Parathyroid adenoma (tissue), 2 donors: Measurements from ENCODE around the gene LAT.

ENCODE experiments used
- H2AFZ ChIP-seq: fragments of 300-600 bp; sonication (generic); one replicate; pipeline ENCODE4 v1.7.0; 2017; ENCODE audit warnings: antibody characterized with exemption, mild to moderate bottlenecking
- H3K27ac ChIP-seq: fragments of 300-600 bp; sonication (generic); one replicate; pipeline ENCODE4 v1.7.0; 2017
- H3K27me3 ChIP-seq: fragments of 300-600 bp; sonication (generic); one replicate; pipeline ENCODE4 v1.7.0; 2017; ENCODE audit warnings: low read length; ENCODE audit not compliant: control insufficient read depth, insufficient read depth
- H3K36me3 ChIP-seq: fragments of 300-600 bp; sonication (generic); one replicate; pipeline ENCODE4 v1.7.0; 2017; ENCODE audit warnings: low read length; ENCODE audit not compliant: control insufficient read depth, insufficient read depth
- H3K4me1 ChIP-seq: fragments of 300-600 bp; sonication (generic); one replicate; pipeline ENCODE4 v1.7.0; 2017; ENCODE audit warnings: control low read depth
- H3K4me2 ChIP-seq: fragments of 300-600 bp; sonication (generic); one replicate; pipeline ENCODE4 v1.7.0; 2017; ENCODE audit warnings: low read length
- H3K4me3 ChIP-seq: fragments of 300-600 bp; sonication (generic); one replicate; pipeline ENCODE4 v1.7.0; 2017; ENCODE audit warnings: low read depth, low read length
- H3K79me2 ChIP-seq: fragments of 300-600 bp; sonication (generic); one replicate; pipeline ENCODE4 v1.7.0; 2017; ENCODE audit warnings: control low read depth
- H3K9ac ChIP-seq: fragments of 300-600 bp; sonication (generic); one replicate; pipeline ENCODE4 v1.7.0; 2017; ENCODE audit warnings: mild to moderate bottlenecking
- H3K9me3 ChIP-seq: fragments of 300-600 bp; sonication (generic); one replicate; pipeline ENCODE4 v1.7.0; 2017; ENCODE audit warnings: low read length; ENCODE audit not compliant: control insufficient read depth
- TF ChIP-seq, protein P1 (sequence below): fragments of 300-600 bp; sonication (generic); IDR thresholded peaks from one replicate; pipeline ENCODE4 v1.7.0; 2017; ENCODE audit warnings: antibody characterized with exemption, mild to moderate bottlenecking
- donor health status: primary hyperparathyroidism.

The LAT gene

DNA sequence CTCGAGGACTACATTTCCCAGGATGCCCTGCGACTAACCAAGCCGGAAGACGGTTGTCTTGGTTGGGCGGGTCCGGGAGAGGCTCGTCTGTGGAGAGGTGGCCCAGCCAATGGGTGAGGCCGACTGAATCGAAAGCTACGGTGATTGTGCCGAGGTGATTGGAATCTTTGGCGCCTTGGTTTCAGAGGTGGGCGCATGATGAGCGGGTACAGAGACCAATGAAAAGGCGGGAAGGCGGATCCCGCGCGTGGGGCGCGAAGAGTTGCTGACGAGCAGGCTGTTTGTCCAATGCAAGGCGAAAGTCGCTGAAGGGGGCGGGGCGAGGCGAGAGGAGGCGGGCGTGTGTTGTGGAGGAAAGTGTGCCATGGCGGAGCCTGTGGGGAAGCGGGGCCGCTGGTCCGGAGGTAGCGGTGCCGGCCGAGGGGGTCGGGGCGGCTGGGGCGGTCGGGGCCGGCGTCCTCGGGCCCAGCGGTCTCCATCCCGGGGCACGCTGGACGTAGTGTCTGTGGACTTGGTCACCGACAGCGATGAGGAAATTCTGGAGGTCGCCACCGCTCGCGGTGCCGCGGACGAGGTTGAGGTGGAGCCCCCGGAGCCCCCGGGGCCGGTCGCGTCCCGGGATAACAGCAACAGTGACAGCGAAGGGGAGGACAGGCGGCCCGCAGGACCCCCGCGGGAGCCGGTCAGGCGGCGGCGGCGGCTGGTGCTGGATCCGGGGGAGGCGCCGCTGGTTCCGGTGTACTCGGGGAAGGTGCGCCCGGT is 34.0 kb upstream of the LAT start, which contains the start of gene NFATC2IP:
Gene NFATC2IP, plus strand, starts transcription at position 290 of the 762 bp plus-strand sequence. Its CDS starts 75 bp downstream, at position 365.
- no peaks in the 10 kb centered on the region for H3K36me3 ChIP-seq
- peaks cover 4% of the 10 kb centered on the region for H3K79me2 ChIP-seq
- peak within 1 kb of the TSS; percentile 76 for H3K4me3 ChIP-seq
- no peaks in the 10 kb centered on the region for H3K27me3 ChIP-seq
- H3K4me1 ChIP-seq = peaks cover 8% of the 10 kb centered on the region
- peak within 1 kb of the TSS; percentile 94 for H2AFZ ChIP-seq
- H3K9me3 ChIP-seq = no peaks in the 10 kb centered on the region
- peak within 1 kb of the TSS; percentile 87 for H3K4me2 ChIP-seq
- peak within 1 kb of the TSS; percentile 34 for H3K27ac ChIP-seq
- peak within 1 kb of the TSS; percentile 4 for H3K9ac ChIP-seq
- TF ChIP-seq, protein P1, sequence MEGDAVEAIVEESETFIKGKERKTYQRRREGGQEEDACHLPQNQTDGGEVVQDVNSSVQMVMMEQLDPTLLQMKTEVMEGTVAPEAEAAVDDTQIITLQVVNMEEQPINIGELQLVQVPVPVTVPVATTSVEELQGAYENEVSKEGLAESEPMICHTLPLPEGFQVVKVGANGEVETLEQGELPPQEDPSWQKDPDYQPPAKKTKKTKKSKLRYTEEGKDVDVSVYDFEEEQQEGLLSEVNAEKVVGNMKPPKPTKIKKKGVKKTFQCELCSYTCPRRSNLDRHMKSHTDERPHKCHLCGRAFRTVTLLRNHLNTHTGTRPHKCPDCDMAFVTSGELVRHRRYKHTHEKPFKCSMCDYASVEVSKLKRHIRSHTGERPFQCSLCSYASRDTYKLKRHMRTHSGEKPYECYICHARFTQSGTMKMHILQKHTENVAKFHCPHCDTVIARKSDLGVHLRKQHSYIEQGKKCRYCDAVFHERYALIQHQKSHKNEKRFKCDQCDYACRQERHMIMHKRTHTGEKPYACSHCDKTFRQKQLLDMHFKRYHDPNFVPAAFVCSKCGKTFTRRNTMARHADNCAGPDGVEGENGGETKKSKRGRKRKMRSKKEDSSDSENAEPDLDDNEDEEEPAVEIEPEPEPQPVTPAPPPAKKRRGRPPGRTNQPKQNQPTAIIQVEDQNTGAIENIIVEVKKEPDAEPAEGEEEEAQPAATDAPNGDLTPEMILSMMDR = no peak

DNA sequence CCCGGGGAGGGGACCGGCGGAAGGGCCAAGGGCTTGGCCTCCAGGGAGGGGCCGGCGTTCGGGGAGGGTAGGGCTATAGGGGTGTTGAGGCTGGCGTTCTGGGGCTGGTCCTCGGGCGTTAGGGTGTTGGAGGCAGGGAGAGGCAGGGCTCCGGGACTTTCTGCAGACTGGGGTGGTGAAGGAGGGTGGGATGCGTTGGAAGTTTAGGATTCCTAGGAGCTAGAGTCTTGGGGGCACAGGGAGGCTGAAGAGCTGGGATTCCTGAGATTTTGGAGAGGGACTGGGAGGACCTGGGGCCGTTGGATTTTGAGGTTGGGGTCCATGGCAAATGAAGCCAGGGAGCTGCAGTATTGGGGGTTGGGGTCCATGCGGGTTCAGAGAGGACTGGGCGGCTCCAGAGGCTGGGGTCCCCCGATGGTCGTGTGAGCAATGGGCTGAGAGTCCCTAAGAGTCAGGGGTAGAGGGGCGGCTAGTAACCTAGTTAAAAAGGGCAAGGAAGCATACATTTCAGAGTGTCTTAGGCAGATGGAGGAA is 33.4 kb upstream of the LAT start:
- peak overlapping the region; percentile 4 for H3K9ac ChIP-seq
- H3K4me1 ChIP-seq = peaks cover 8% of the 10 kb centered on the region
- H2AFZ ChIP-seq = peak overlapping the region; percentile 92
- H3K36me3 ChIP-seq = no peaks in the 10 kb centered on the region
- TF ChIP-seq, protein P1 = no peak
- H3K4me3 ChIP-seq = peak overlapping the region; percentile 76
- no peak overlapping the region for H3K27ac ChIP-seq
- peaks cover 4% of the 10 kb centered on the region for H3K79me2 ChIP-seq
- H3K4me2 ChIP-seq = peak overlapping the region; percentile 87
- no peaks in the 10 kb centered on the region for H3K27me3 ChIP-seq
- H3K9me3 ChIP-seq = no peaks in the 10 kb centered on the region

DNA sequence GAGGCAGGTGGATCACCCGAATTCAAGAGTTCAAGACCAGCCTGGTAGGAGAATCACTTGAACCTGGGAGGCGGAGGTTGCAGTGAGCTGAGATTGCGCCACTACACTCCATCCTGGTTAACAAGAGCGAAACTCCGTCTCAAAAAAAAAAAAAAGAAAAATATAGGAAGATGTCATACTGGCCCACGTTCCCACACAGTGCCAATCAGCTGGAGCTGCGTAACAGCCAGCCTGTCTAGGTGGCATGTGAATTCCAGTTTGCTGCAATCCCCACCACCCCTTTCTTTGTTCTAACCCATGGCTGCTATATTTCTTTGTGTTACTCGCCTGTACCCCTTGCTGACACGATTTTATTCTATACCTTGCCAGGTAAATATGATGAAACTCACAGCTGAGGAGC is 26.6 kb upstream of the LAT start:
- Histone ChIP-seq H3K4me1 (no peaks in the 10 kb centered on the region), H3K4me3 (no peak overlapping the region), H2AFZ (no peak overlapping the region), H3K4me2 (no peak overlapping the region), H3K9ac (no peak overlapping the region), H3K9me3 (no peaks in the 10 kb centered on the region), H3K36me3 (no peaks in the 10 kb centered on the region), H3K27ac (no peak overlapping the region), H3K79me2 (peaks cover 2% of the 10 kb centered on the region), H3K27me3 (no peaks in the 10 kb centered on the region)
- TF ChIP-seq, protein P1 = no peak

DNA sequence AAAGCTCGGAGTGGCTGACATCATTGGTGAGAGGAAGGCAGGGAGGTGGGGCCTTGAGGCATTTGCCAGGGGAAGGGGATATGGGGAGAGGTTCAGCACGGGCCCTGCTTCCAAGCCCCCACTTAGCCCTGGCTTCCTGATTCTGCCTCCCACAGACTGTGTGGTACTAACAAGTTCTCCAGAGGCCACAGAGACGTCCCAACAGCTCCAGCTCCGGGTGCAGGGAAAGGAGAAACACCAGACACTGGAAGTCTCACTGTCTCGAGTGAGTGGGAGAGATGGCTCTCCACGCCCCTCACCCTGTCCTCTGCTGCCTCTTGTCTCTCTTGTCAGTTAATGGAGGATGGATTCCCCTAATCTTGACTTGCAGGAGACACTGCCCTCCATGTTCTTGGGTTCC is 26.0 kb upstream of the LAT start:
- Histone ChIP-seq H3K79me2 (peaks cover 2% of the 10 kb centered on the region), H2AFZ (no peak overlapping the region), H3K4me3 (no peak overlapping the region), H3K27ac (no peak overlapping the region), H3K27me3 (no peaks in the 10 kb centered on the region), H3K4me1 (no peaks in the 10 kb centered on the region), H3K4me2 (no peak overlapping the region), H3K9ac (no peak overlapping the region), H3K9me3 (no peaks in the 10 kb centered on the region), H3K36me3 (no peaks in the 10 kb centered on the region)
- TF ChIP-seq, protein P1 = no peak
